ENCODE measurements around the gene ATOH8.

The ATOH8 gene

GRCh38 chr2:85753525-85754312, at the start of gene ATOH8:
Gene ATOH8 (plus strand): TSS chr2:85753991. CDS start chr2:85754190, 199 bp downstream.
- no peak for TF ChIP-seq CTCF (IDR thresholded peaks at IDR 0.05)

- no peak for TF ChIP-seq CTCF (IDR thresholded peaks at IDR 0.05)
Observed at GRCh38 chr2:85704038-85704437, 49.8 kb upstream of the ATOH8 start.

- no peak for TF ChIP-seq CTCF (IDR thresholded peaks at IDR 0.05)
Observed at GRCh38 chr2:85704800-85705679, 48.8 kb upstream of the ATOH8 start.

GRCh38 chr2:85705680-85706039, 48.1 kb upstream of the ATOH8 start:
- no peak for TF ChIP-seq CTCF (IDR thresholded peaks at IDR 0.05)

- no peak for TF ChIP-seq CTCF (IDR thresholded peaks at IDR 0.05)
Observed at GRCh38 chr2:85706063-85706462, 47.7 kb upstream of the ATOH8 start.

- TF ChIP-seq CTCF (IDR thresholded peaks at IDR 0.05) = no peak
Observed at GRCh38 chr2:85706599-85707296, 47.0 kb upstream of the ATOH8 start.

GRCh38 chr2:85707304-85707703, 46.5 kb upstream of the ATOH8 start:
- TF ChIP-seq CTCF (IDR thresholded peaks at IDR 0.05) = peak; percentile 80
